HEK293 (cell line): ENCODE results near the gene LGR5.
"Not testable (repeated sequence)": the region's sequence is repeated elsewhere in the genome, so short reads cannot be mapped to it uniquely, and the experiment has no call there.

Experiments used
- CTCF ChIA-PET: fragments of 350-600 bp; formaldehyde crosslinking; extraction: SDS; loops from one replicate; lab custom pipeline; 2021; ENCODE audit warnings: antibody characterized with exemption; lab: Yijun Ruan, JAX
- POLR2A ChIA-PET: fragments of 300-600 bp; formaldehyde crosslinking; extraction: SDS; loops from one replicate; lab custom pipeline; 2020; ENCODE audit warnings: antibody characterized with exemption, inconsistent platforms; lab: Yijun Ruan, JAX
- H3K27ac ChIP-seq: fragments of 200-500 bp; sonication (Bioruptor generic); 2 replicates; pipeline ENCODE4 v1.5.1; 2014; ENCODE audit warnings: low read depth, low read length, control low read depth, inconsistent platforms; ENCODE audit errors: extremely low read depth
- H3K36me3 ChIP-seq, 2 experiments: fragments of 200-500 bp in 1 of 2; sonication (Bioruptor generic) in 1 of 2; 1 replicate in 1 of 2; 2 replicates in 1 of 2; pipeline ENCODE4 v1.5.1; 2014 to 2017; ENCODE audit warnings: inconsistent platforms in 2 of 2, low read length in 2 of 2; ENCODE audit not compliant: control insufficient read depth in 2 of 2, insufficient read depth in 1 of 2
- H3K4me1 ChIP-seq: fragments of 200-500 bp; sonication (Bioruptor generic); 2 replicates; pipeline ENCODE4 v1.5.1; 2014; ENCODE audit warnings: mild to moderate bottlenecking, low read length, inconsistent platforms; ENCODE audit not compliant: control insufficient read depth, insufficient read depth
- H3K4me3 ChIP-seq: 2 replicates; pipeline ENCODE4 v1.5.1; 2011; ENCODE audit warnings: low read depth, mild to moderate bottlenecking, control low read depth, low read length, moderate library complexity
- H3K9me3 ChIP-seq: fragments of 200-500 bp; sonication (Bioruptor generic); 2 replicates; pipeline ENCODE4 v1.5.1; 2014; ENCODE audit warnings: low read depth, low read length, inconsistent platforms; ENCODE audit not compliant: control insufficient read depth, insufficient read depth
- ATF2 ChIP-seq: fragments of 450-650 bp; formaldehyde crosslinking; IDR thresholded peaks from 2 replicates; pipeline ENCODE4 v1.5.1; 2016; ENCODE audit warnings: missing biosample characterization, missing genetic modification characterization, low read depth
- ZBTB17 ChIP-seq: fragments of 450-650 bp; formaldehyde crosslinking; IDR thresholded peaks from 2 replicates; pipeline ENCODE4 v1.5.1; 2016; ENCODE audit warnings: missing biosample characterization, missing genetic modification characterization
- ZBTB7A ChIP-seq: fragments of 450-650 bp; formaldehyde crosslinking; IDR thresholded peaks from 2 replicates; pipeline ENCODE4 v1.5.1; 2016; ENCODE audit warnings: low read depth, missing biosample characterization, missing genetic modification characterization
- ZBTB8A ChIP-seq: fragments of 450-650 bp; formaldehyde crosslinking; IDR thresholded peaks from 2 replicates; pipeline ENCODE4 v1.5.1; 2016; ENCODE audit warnings: missing biosample characterization, missing genetic modification characterization
- ZNF169 ChIP-seq: fragments of 450-650 bp; formaldehyde crosslinking; IDR thresholded peaks from 2 replicates; pipeline ENCODE4 v1.5.1; 2016; ENCODE audit warnings: missing biosample characterization, missing genetic modification characterization
- ZNF221 ChIP-seq: fragments of 450-650 bp; formaldehyde crosslinking; IDR thresholded peaks from 2 replicates; pipeline ENCODE4 v1.5.1; 2017; ENCODE audit warnings: missing biosample characterization, missing genetic modification characterization, borderline replicate concordance
- ZNF239 ChIP-seq: fragments of 450-650 bp; formaldehyde crosslinking; IDR thresholded peaks from 2 replicates; pipeline ENCODE4 v1.5.1; 2016; ENCODE audit warnings: missing biosample characterization, missing genetic modification characterization
- ZNF473 ChIP-seq: fragments of 450-650 bp; formaldehyde crosslinking; IDR thresholded peaks from 2 replicates; pipeline ENCODE4 v1.5.1; 2017; ENCODE audit warnings: missing biosample characterization, missing genetic modification characterization
- ZNF692 ChIP-seq: fragments of 450-650 bp; formaldehyde crosslinking; IDR thresholded peaks from 2 replicates; pipeline ENCODE4 v1.5.1; 2016; ENCODE audit warnings: missing biosample characterization, missing genetic modification characterization
- ZSCAN16 ChIP-seq: fragments of 450-650 bp; formaldehyde crosslinking; IDR thresholded peaks from 2 replicates; pipeline ENCODE4 v1.5.1; 2016; ENCODE audit warnings: missing biosample characterization, missing genetic modification characterization
- ZSCAN4 ChIP-seq: fragments of 450-650 bp; formaldehyde crosslinking; IDR thresholded peaks from 2 replicates; pipeline ENCODE4 v1.5.1; 2017; ENCODE audit warnings: missing biosample characterization, missing genetic modification characterization

LGR5 gene

DNA sequence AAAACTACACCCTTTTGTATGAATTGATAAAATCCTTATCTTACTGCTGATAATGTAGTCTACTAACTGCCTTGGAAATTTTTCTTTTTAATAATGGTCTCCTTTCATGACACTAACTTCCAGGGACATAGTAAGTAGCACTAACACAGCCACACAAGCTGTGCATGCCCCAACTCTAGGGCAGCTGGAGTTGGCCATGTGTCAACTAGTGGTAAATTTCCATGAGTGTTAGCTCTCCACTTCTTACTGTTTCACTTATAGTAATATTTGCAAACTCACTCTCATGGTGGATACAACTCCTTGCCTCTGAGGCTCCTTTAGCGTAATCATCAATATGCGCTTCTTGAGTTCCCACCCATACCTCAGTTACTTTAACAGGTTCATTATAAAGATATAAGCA is 38.0 kb downstream of the LGR5 start:
- Histone ChIP-seq H3K27ac (no peak overlapping the region), H3K9me3 (no peaks in the 10 kb centered on the region), H3K4me1 (peaks cover 8% of the 10 kb centered on the region), H3K36me3 (no peaks in the 10 kb centered on the region), H3K4me3 (no peak overlapping the region)
- ChIA-PET POLR2A (no interaction called here), CTCF (interaction anchor here (0.7 kb wide), 1 partner anchor 120 kb away, joined by 4 read pairs; no protein-coding TSS in a partner anchor)
- TF ChIP-seq ZNF239 (tag by site-specific recombination), result no peak

DNA sequence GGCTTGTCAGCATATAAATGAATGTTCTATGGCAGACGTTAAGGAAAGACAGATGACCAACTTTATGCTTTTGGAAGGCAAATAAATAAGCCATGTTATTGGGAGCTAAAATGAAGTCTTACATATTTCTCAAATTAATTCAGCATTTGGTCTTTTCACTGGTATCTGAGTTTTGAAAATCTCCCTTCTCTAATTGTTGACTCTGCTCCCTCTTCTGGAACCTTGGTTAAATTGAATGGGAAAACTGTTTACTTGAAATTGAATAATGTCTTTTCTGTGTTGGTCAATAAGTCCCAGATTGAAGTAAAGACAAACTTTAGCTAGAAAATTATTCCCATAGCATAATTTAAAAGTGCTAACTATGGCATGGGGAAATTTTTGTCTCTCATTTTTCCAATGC is 38.7 kb downstream of the LGR5 start:
- Histone ChIP-seq H3K4me3 (no peak overlapping the region), H3K27ac (no peak overlapping the region), H3K36me3 (no peaks in the 10 kb centered on the region), H3K9me3 (no peaks in the 10 kb centered on the region), H3K4me1 (peaks cover 8% of the 10 kb centered on the region)
- ChIA-PET POLR2A (no interaction called here), CTCF (interaction anchor here (0.7 kb wide), 1 partner anchor 481 kb away, joined by 3 read pairs; no protein-coding TSS in a partner anchor)
- TF ChIP-seq ZNF692 (tag by site-specific recombination) (no peak), ZNF473 (no peak)

DNA sequence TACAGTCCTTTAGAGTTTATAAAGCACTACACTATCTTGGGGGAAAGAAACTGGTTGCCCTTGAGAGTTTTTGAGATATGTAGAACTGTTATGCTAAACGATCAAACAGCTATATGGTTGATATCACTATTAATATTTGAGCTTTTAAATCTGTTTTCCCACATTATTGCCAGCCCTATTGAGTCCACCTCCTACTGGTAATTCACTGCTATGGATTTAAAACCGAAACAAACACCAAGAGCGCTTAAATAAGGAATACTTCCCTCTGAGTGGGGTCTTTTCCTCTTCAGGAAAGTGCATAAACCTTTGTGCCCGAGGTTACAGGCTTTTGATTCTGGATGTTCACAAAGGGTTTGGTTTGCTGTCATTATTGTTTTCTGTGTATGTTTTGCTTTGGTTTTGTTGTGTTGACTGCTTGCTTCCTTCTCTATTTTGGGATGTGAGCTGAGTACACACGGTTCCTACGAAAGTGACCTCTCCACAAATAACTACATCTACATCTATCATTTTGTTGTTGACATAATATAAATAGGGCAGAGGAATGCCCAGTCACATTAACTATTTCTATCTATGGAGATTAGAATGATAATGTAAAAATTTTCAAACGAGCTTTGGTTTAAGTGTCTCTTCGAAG is 44.8 kb downstream of the LGR5 start:
- Histone ChIP-seq H3K9me3 (no peaks in the 10 kb centered on the region), H3K4me3 (no peak overlapping the region), H3K27ac (no peak overlapping the region)
- ChIA-PET CTCF (interaction anchor here (0.6 to 1.3 kb wide), 3 partner anchors 60 to 261 kb away, joined by 3 read pairs; no protein-coding TSS in a partner anchor), POLR2A (interaction anchor here (1.0 kb wide), 1 partner anchor 649 kb away, joined by 3 read pairs; no protein-coding TSS in a partner anchor)
- TF ChIP-seq ATF2 (no peak), ZNF221 (no peak), ZSCAN4 (no peak), ZBTB8A (tag by site-specific recombination) (no peak), ZBTB17 (tag by site-specific recombination) (no peak), ZNF169 (no peak), ZSCAN16 (tag by site-specific recombination) (no peak), ZBTB7A (tag by site-specific recombination) (no peak)
- TF ChIP-seq, all 188 proteins: peak for 0
- Histone ChIP-seq H3K4me1 (no peaks in the 10 kb centered on the region), H3K36me3 (no peaks in the 10 kb centered on the region)

- H3K4me3 ChIP-seq, H3K4me1 ChIP-seq, H3K36me3 ChIP-seq, POLR2A ChIA-PET, H3K9me3 ChIP-seq, CTCF ChIA-PET, H3K27ac ChIP-seq: not testable (repeated sequence)
Measured at GRCh38 chr12:71490844-71491243, 51.2 kb downstream of the LGR5 start.
